Activated CD4-positive, alpha-beta T cell treated with anti-CD3 and anti-CD28 coated beads, Interleukin-10, Interleukin-2, amounts not matched to agents 100 ng/mL and 50 ng/mL, durations not matched to agents 16 hours and 8 hours (primary cell): ENCODE measurements around the gene OR6S1.

Source experiments
- DNase-seq: peaks from one replicate; pipeline ENCODE4 v3.0.0-alpha.2; 2020

OR6S1 gene

GRCh38 chr14:20641591-20641990 is at the start of gene OR6S1:
Gene OR6S1, minus strand, starts transcription at chr14:20641691. Its CDS starts 0 bp downstream, at chr14:20641691.
- DNase-seq = no peak

GRCh38 chr14:20690848-20691640 is 49.6 kb upstream of the OR6S1 start:
- DNase-seq = peak; percentile 77

- no peak for DNase-seq
Observed at GRCh38 chr14:20688167-20688839, 46.8 kb upstream of the OR6S1 start, which contains the start of gene ANG. Gene ANG, plus strand, starts transcription at chr14:20688764. Its CDS starts 4,801 bp downstream, at chr14:20693565.

GRCh38 chr14:20687362-20688166 is 46.1 kb upstream of the OR6S1 start:
- DNase-seq = no peak

- no peak for DNase-seq
Observed at GRCh38 chr14:20686386-20687143, 45.1 kb upstream of the OR6S1 start.

GRCh38 chr14:20684662-20685456 is 43.4 kb upstream of the OR6S1 start:
- no peak for DNase-seq

GRCh38 chr14:20683891-20684661 is 42.6 kb upstream of the OR6S1 start, which contains the start of gene RNASE4:
Gene RNASE4, plus strand, starts transcription at chr14:20684560. Its CDS starts 14,812 bp downstream, at chr14:20699372.
- peak; percentile 91 for DNase-seq

- DNase-seq = peak; percentile 94
Observed at GRCh38 chr14:20683125-20683890, 41.8 kb upstream of the OR6S1 start.

GRCh38 chr14:20682435-20683124 is 41.1 kb upstream of the OR6S1 start:
- peak; percentile 92 for DNase-seq

GRCh38 chr14:20682127-20682434 is 40.6 kb upstream of the OR6S1 start:
- DNase-seq = no peak

- DNase-seq = peak; percentile 93
Observed at GRCh38 chr14:20681348-20682126, 40.0 kb upstream of the OR6S1 start.

- no peak for DNase-seq
Observed at GRCh38 chr14:20680843-20681347, 39.4 kb upstream of the OR6S1 start.

- DNase-seq = no peak
Observed at GRCh38 chr14:20680363-20680762, 38.9 kb upstream of the OR6S1 start.

- no peak for DNase-seq
Observed at GRCh38 chr14:20679907-20680306, 38.4 kb upstream of the OR6S1 start.

GRCh38 chr14:20676072-20676471 is 34.6 kb upstream of the OR6S1 start:
- no peak for DNase-seq

- DNase-seq = peak; percentile 53
Observed at GRCh38 chr14:20675669-20676068, 34.2 kb upstream of the OR6S1 start.

- DNase-seq = peak; percentile 50
Observed at GRCh38 chr14:20671597-20672283, 30.2 kb upstream of the OR6S1 start.

- no peak for DNase-seq
Observed at GRCh38 chr14:20668969-20669368, 27.5 kb upstream of the OR6S1 start.
